ENCODE measurements around the gene FRG2. TPM values are rescaled to one million over a fixed set of nuclear protein-coding genes. Genes with fewer than 3 reads are reported as not detected.

Gene FRG2
- total RNA-seq, 1 donor from 2014 or later, result not detected

GRCh38 chr4:189979196-189980047 is 47.6 kb downstream of the FRG2 start:
- Histone ChIP-seq H3K4me1 (ENCODE audit: control insufficient read depth in 3 of 3, insufficient read depth in 3 of 3, low read length in 3 of 3) (no peaks in the 10 kb centered on the region), H3K27ac (ENCODE audit: low read depth, low read length) (no peak overlapping the region), H3K27me3 (ENCODE audit: control insufficient read depth in 3 of 3, insufficient read depth in 3 of 3, low read length in 3 of 3) (peaks cover 0 to 2% (median 0%) of the 10 kb centered on the region in 3 donors), H3K4me3 (ENCODE audit: low read length in 3 of 3) (no peak overlapping the region), H3K9me3 (ENCODE audit: control insufficient read depth in 3 of 3, low read length in 3 of 3) (no peaks in the 10 kb centered on the region), H3K9ac (ENCODE audit: low read depth in 1 of 3, low read length in 3 of 3) (no peak overlapping the region), H3K36me3 (ENCODE audit: control insufficient read depth in 3 of 3, insufficient read depth in 3 of 3, low read length in 3 of 3) (no peaks in the 10 kb centered on the region)

Small RNA genes within 50 kb of the gene (small RNA-seq; reads per million reads assigned to genes)
- gene RNA5SP174 (0.07 reads per million), gene RNA5SP175 (not detected)

Other genes with a start within 250 kb of the FRG2 start
- 13.6 TPM for gene FRG1, start 86.4 kb downstream of the FRG2 start, total RNA-seq
- gene DBET, start 37.2 kb upstream of the FRG2 start, total RNA-seq, result not detected
- gene DUX4, start 146.5 kb upstream of the FRG2 start, total RNA-seq, result not detected

Measured in skeletal muscle tissue (tissue), 5 donors.